ENCODE measurements around the gene CDC123. TPM values are rescaled to one million over a fixed set of nuclear protein-coding genes. Genes with fewer than 3 reads are reported as not detected.

Gene CDC123
- total and polyA plus RNA-seq, 2 of the 4 experiments (the other 2 are of a cell fraction), result 100 to 203 TPM

GRCh38 chr10:12235116-12235694, 39.2 kb downstream of the CDC123 start (continued):
- no peak for TF ChIP-seq MAFK (IDR thresholded peaks at IDR 0.05; ENCODE audit: low read depth, low read length)

DNA sequence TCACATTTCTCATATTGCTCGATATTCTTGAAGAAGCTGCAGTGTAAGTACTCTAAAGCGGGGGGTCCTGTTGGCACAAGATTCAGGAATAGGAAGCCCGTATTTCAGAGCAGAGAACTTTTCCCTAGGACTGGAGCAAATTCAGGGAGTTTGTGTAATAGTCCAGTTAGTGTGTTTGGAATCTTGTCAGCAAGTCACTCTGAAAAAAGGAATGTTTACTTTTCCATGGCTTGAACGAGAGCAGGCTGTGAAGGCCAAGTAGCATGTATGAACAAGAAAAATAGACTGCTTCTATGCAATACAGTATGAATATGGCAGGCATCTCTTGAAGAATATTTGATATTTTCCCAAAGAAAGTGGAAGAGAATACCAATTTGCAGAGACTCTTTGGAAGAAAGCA, 39.8 kb downstream of the CDC123 start:
- Histone ChIP-seq H3K79me1 (ENCODE audit: low read depth in 1 of 2, low read length in 2 of 2) (peaks cover 7 to 19% of the 10 kb centered on the region in 2 experiments; a peak in 3 of 4 replicates), H2BK5ac (ENCODE audit: low read depth, low read length, poor library complexity, severe bottlenecking) (peak overlapping the region; percentile 85), H4K91ac (ENCODE audit: insufficient read depth, low read depth, low read length) (no peak overlapping the region), H3K4ac (ENCODE audit: low read depth, low read length) (peak overlapping the region; percentile 46; the same call in 1 of the 2 replicates), H4K20me1 (ENCODE audit: insufficient read depth, low read length) (peaks cover 5% of the 10 kb centered on the region; the same call in 1 of the 2 replicates), H3K18ac (ENCODE audit: low read depth, low read length) (peak overlapping the region; percentile 27; the same call in 1 of the 2 replicates), H2AK5ac (ENCODE audit: low read depth, low read length) (no peak overlapping the region), H3K4me2 (ENCODE audit: low read depth, low read length) (peak overlapping the region; percentile 90), H4K8ac (ENCODE audit: low read depth in 2 of 2, low read length in 2 of 2) (no peak overlapping the region; a peak in 1 of 4 replicates), H3K9ac (ENCODE audit: low read depth, low read length) (no peak overlapping the region), H2AK9ac (replicated peaks; ENCODE audit: low read depth, low read length, poor library complexity) (no peak overlapping the region), H3K27ac (ENCODE audit: insufficient read depth, low read length) (peak overlapping the region; percentile 26; the same call in 1 of the 2 replicates), H4K5ac (ENCODE audit: low read depth, low read length) (peak overlapping the region; percentile 60; the same call in 1 of the 2 replicates), H3K9me3 (ENCODE audit: control insufficient read depth, insufficient read depth, low read length) (no peaks in the 10 kb centered on the region), H2AFZ (replicated peaks; ENCODE audit: low read length, poor library complexity) (no peak overlapping the region), H2BK20ac (ENCODE audit: low read depth, low read length) (no peak overlapping the region), H3K36me3 (ENCODE audit: control insufficient read depth, insufficient read depth, low read length) (peaks cover 25% of the 10 kb centered on the region), H2BK15ac (ENCODE audit: low read depth, low read length) (0 out of 3 replicates have a peak overlapping the region, but pooled peaks have one; percentile 20), H3K56ac (ENCODE audit: extremely low read depth, insufficient read depth, low read length) (no peak overlapping the region), H2BK120ac (ENCODE audit: low read depth, low read length) (peak overlapping the region; percentile 21; the same call in 1 of the 2 replicates), H3K27me3 (ENCODE audit: control insufficient read depth, insufficient read depth, low read length) (no peaks in the 10 kb centered on the region), H3K9me1 (ENCODE audit: insufficient read depth, low read length) (no peaks in the 10 kb centered on the region), H3K4me1 (ENCODE audit: control insufficient read depth, insufficient read depth, low read length) (peaks cover 8% of the 10 kb centered on the region), H3K23ac (ENCODE audit: low read depth, low read length) (no peak overlapping the region), H3K4me3 (ENCODE audit: insufficient read depth, low read depth, low read length) (no peak overlapping the region), H3K14ac (replicated peaks; ENCODE audit: low read depth, low read length) (no peak overlapping the region)
- WGBS, 2 experiments (ENCODE audit: extremely low coverage in 2 of 2, insufficient read length in 1 of 2), result 50% methylated on average over 2 of the region's 4 CpGs; no CpG with 5 or more reads in 1 of the 2 experiments
- in situ Hi-C loops (cut with MboI; ENCODE audit: low sequenced_read_pairs) (no loop called here), dilution Hi-C loops (cut with HindIII; ENCODE audit: low sequenced_read_pairs, unreplicated experiment) (no loop called here), intact Hi-C loops (cut with micrococcal nuclease) (no loop called here)
- ChIA-PET CTCF (no interaction called here), POLR2A (ENCODE audit: unreplicated experiment) (no interaction called here)
- no TSS peak for BruUV-seq (replicated peaks)
- DNase-seq (peak; percentile 63), ATAC-seq (ENCODE audit: low read depth) (peak; percentile 81)
- TF ChIP-seq CEBPB (IDR thresholded peaks at IDR 0.05; ENCODE audit: low read depth, low read length) (0 out of 2 replicates have a peak, but pooled peaks have one; percentile 24), USF2 (IDR thresholded peaks at IDR 0.05; ENCODE audit: low read depth, low read length) (no peak)

Measured in IMR-90 (cell line).